HCT116 (cell line): ENCODE data around the gene IL17RE. TPM values are rescaled to one million over a fixed set of nuclear protein-coding genes. Genes with fewer than 3 reads are reported as not detected.

Source experiments
- ATAC-seq: fragments of 200-7000 bp; cut with Tn5 transposase; 2 replicates; pipeline ENCODE4 v1.9.1; 2020; ENCODE audit warnings: mild to moderate bottlenecking, moderate library complexity
- BruUV-seq: library from RNA; stranded (reverse); fragments of 400-500 nt; replicated peaks from 2 replicates; lab custom pipeline; 2021; lab: Mats Ljungman, UMichigan
- CTCF ChIA-PET: fragments of 300-600 bp; sonication (Branson Sonifier 250); formaldehyde crosslinking; loops from one replicate; lab custom pipeline; 2021; ENCODE audit warnings: antibody characterized with exemption; lab: Charles Lee
- POLR2A ChIA-PET: fragments of 300-600, 350-600 bp; sonication (Branson Sonifier 250); formaldehyde crosslinking; loops from one replicate; lab custom pipeline; 2021; ENCODE audit warnings: antibody characterized with exemption; lab: Charles Lee
- RAD21 ChIA-PET, 2 experiments: fragments of 300-600 bp; sonication (Branson Sonifier 250); formaldehyde crosslinking; loops; one replicate each; lab custom pipeline; 2023; ENCODE audit warnings: low total read pairs in 2 of 2; ENCODE audit not compliant: uncharacterized antibody in 2 of 2, unreplicated experiment in 2 of 2, low non-redundant PET in 1 of 2; lab: Charles Lee
- DNase-seq: peaks from one replicate; pipeline ENCODE4 v3.0.0-alpha.2; 2010; ENCODE audit warnings: low read depth, low spot score
- H2AFZ ChIP-seq: fragments of 200-600 bp; shearing (Covaris generic), sonication (generic); 2 replicates; pipeline ENCODE4 v1.6.1; 2017; ENCODE audit warnings: low read depth, mixed run types, mixed read lengths, antibody characterized with exemption, low read length; ENCODE audit not compliant: poor library complexity, severe bottlenecking
- H3K27ac ChIP-seq: 2 replicates; pipeline ENCODE4 v1.5.1; 2012; ENCODE audit warnings: low read depth, low read length
- H3K27me3 ChIP-seq: fragments of 200-600 bp; sonication (generic); 2 replicates; pipeline ENCODE4 v1.6.1; 2016; ENCODE audit warnings: mixed run types, low read length, mixed read lengths; ENCODE audit not compliant: insufficient read depth
- H3K36me3 ChIP-seq, 2 experiments: fragments of 200-500 bp in 1 of 2; fragments of 200-600 bp in 1 of 2; sonication (Bioruptor generic) in 1 of 2; sonication (generic) in 1 of 2; 2 replicates each; pipeline versions ENCODE4 v1.5.1 to v1.6.1; 2014 to 2016; ENCODE audit warnings: low read length in 2 of 2, inconsistent platforms in 1 of 2, mixed read lengths in 1 of 2, mixed run types in 1 of 2; ENCODE audit not compliant: insufficient read depth in 2 of 2, control insufficient read depth in 1 of 2
- H3K4me1 ChIP-seq, 2 experiments: fragments of 200-600 bp in 1 of 2; sonication (generic) in 1 of 2; 2 replicates each; pipeline versions ENCODE4 v1.5.1 to v1.6.1; 2012 to 2017; ENCODE audit warnings: low read length in 2 of 2, inconsistent platforms in 1 of 2, mild to moderate bottlenecking in 1 of 2, mixed read lengths in 1 of 2, mixed run types in 1 of 2, moderate library complexity in 1 of 2; ENCODE audit not compliant: insufficient read depth in 2 of 2, control insufficient read depth in 1 of 2
- H3K4me2 ChIP-seq: fragments of 200-600 bp; sonication (generic); 2 replicates; pipeline ENCODE4 v1.6.1; 2017; ENCODE audit warnings: mixed run types, low read length, mixed read lengths
- H3K4me3 ChIP-seq, 2 experiments: fragments of 200-600 bp in 1 of 2; sonication (generic) in 1 of 2; replicated peaks in 1 of 2; 2 replicates each; pipeline ENCODE4 v1.5.1; 2011 to 2016; ENCODE audit warnings: low read length in 2 of 2, control low read depth in 1 of 2, low read depth in 1 of 2, mild to moderate bottlenecking in 1 of 2, mixed read lengths in 1 of 2, mixed run types in 1 of 2
- H3K79me2 ChIP-seq: fragments of 200-600 bp; sonication (generic); 2 replicates; pipeline ENCODE4 v1.6.1; 2017; ENCODE audit warnings: mild to moderate bottlenecking, mixed run types, low read length, moderate library complexity, mixed read lengths; ENCODE audit not compliant: insufficient read depth
- H3K9ac ChIP-seq: fragments of 200-600 bp; sonication (generic); 2 replicates; pipeline ENCODE4 v1.6.1; 2016; ENCODE audit warnings: low read length, mixed read lengths
- H3K9me2 ChIP-seq: fragments of 200-600 bp; sonication (generic), shearing (Covaris generic); 2 replicates; pipeline ENCODE4 v1.6.1; 2017; ENCODE audit warnings: mixed run types, mild to moderate bottlenecking, moderate library complexity; ENCODE audit not compliant: insufficient read depth
- H3K9me3 ChIP-seq, 2 experiments: fragments of 200-500 bp in 1 of 2; fragments of 200-600 bp in 1 of 2; sonication (Bioruptor generic) in 1 of 2; sonication (generic) in 1 of 2; 2 replicates each; pipeline ENCODE4 v1.6.1; 2014 to 2017; ENCODE audit warnings: low read length in 2 of 2, mixed read lengths in 2 of 2, inconsistent platforms in 1 of 2, low read depth in 1 of 2, mild to moderate bottlenecking in 1 of 2, mixed run types in 1 of 2, moderate library complexity in 1 of 2; ENCODE audit not compliant: control insufficient read depth in 1 of 2, insufficient read depth in 1 of 2
- H4K20me1 ChIP-seq: fragments of 200-600 bp; sonication (generic), shearing (Covaris generic); 2 replicates; pipeline ENCODE4 v1.6.1; 2017; ENCODE audit warnings: mixed run types, mild to moderate bottlenecking, moderate library complexity; ENCODE audit not compliant: insufficient read depth
- CEBPB ChIP-seq: IDR thresholded peaks from 2 replicates; pipeline ENCODE4 v1.6.1; 2012; ENCODE audit warnings: low read depth
- EGR1 ChIP-seq: IDR thresholded peaks from 2 replicates; pipeline ENCODE4 v1.6.1; 2012; ENCODE audit warnings: low read depth
- EZH2 ChIP-seq: fragments of 200-600 bp; sonication (generic); IDR thresholded peaks from 2 replicates; pipeline ENCODE4 v1.6.1; 2017; ENCODE audit warnings: antibody characterized with exemption, mixed run types
- EZH2phosphoT487 ChIP-seq: fragments of 200-600 bp; IDR thresholded peaks from 2 replicates; pipeline ENCODE4 v1.6.1; 2018; ENCODE audit warnings: antibody characterized with exemption, borderline replicate concordance
- FOSL1 ChIP-seq: IDR thresholded peaks from 2 replicates; pipeline ENCODE4 v1.6.1; 2012; ENCODE audit warnings: low read depth
- JUND ChIP-seq: IDR thresholded peaks from 2 replicates; pipeline ENCODE4 v1.6.1; 2012
- POLR2A ChIP-seq: IDR thresholded peaks from 2 replicates; pipeline ENCODE4 v1.7.0; 2011; ENCODE audit warnings: borderline replicate concordance; ENCODE audit not compliant: insufficient read depth, insufficient read length; ENCODE audit errors: extremely low read depth
- RAD21 ChIP-seq: IDR thresholded peaks from 2 replicates; pipeline ENCODE4 v1.6.1; 2012; ENCODE audit warnings: low read depth, mild to moderate bottlenecking
- SIN3A ChIP-seq: IDR thresholded peaks from 2 replicates; pipeline ENCODE4 v1.6.1; 2012; ENCODE audit warnings: low read depth
- TCF7L2 ChIP-seq: IDR thresholded peaks from 2 replicates; pipeline ENCODE4 v1.7.0; 2011; ENCODE audit warnings: borderline replicate concordance, inconsistent platforms; ENCODE audit not compliant: insufficient read depth, insufficient read length; ENCODE audit errors: extremely low read depth
- ZFX ChIP-seq: fragments of 450-650 bp; IDR thresholded peaks from 2 replicates; pipeline ENCODE4 v1.6.1; 2017
- ZNF274 ChIP-seq: fragments of 200-500 bp; sonication (Bioruptor generic); IDR thresholded peaks from 2 replicates; pipeline ENCODE4 v1.6.1; 2014; ENCODE audit warnings: mild to moderate bottlenecking, low read depth, low read length, inconsistent platforms
- intact Hi-C: fragments of 100-400 bp; cut with micrococcal nuclease; formaldehyde crosslinking; loops from 2 replicates; pipeline ENCODE4 v1.10.0; 2022
- total RNA-seq: library from RNA; stranded (reverse); gene quantifications from one replicate; pipeline ENCODE4 v1.2.1, GENCODE V29; 2021; ENCODE audit not compliant: unreplicated experiment
- TF ChIP-seq, protein P1 (sequence below): IDR thresholded peaks from 2 replicates; pipeline ENCODE4 v1.6.1; 2011; ENCODE audit warnings: mild to moderate bottlenecking, low read length, moderate library complexity; ENCODE audit not compliant: insufficient replicate concordance; ENCODE audit errors: extremely low read depth
- TF ChIP-seq, protein P2 (sequence below): IDR thresholded peaks from 2 replicates; pipeline ENCODE4 v1.6.1; 2012; ENCODE audit warnings: low read depth

IL17RE gene
- total RNA-seq, 1 experiment from 2014 or later: 14.3 TPM

GRCh38 chr3:9888540-9888939 lies 14.1 kb upstream of the IL17RE start:
- no peak for TF ChIP-seq EZH2phosphoT487
- TF ChIP-seq, protein P1, sequence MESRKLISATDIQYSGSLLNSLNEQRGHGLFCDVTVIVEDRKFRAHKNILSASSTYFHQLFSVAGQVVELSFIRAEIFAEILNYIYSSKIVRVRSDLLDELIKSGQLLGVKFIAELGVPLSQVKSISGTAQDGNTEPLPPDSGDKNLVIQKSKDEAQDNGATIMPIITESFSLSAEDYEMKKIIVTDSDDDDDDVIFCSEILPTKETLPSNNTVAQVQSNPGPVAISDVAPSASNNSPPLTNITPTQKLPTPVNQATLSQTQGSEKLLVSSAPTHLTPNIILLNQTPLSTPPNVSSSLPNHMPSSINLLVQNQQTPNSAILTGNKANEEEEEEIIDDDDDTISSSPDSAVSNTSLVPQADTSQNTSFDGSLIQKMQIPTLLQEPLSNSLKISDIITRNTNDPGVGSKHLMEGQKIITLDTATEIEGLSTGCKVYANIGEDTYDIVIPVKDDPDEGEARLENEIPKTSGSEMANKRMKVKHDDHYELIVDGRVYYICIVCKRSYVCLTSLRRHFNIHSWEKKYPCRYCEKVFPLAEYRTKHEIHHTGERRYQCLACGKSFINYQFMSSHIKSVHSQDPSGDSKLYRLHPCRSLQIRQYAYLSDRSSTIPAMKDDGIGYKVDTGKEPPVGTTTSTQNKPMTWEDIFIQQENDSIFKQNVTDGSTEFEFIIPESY: no peak
- no peak for TF ChIP-seq EGR1
- POLR2A ChIA-PET: no interaction called here
- DNase-seq (no peak), ATAC-seq (no peak)
- CTCF ChIA-PET: no interaction called here
- Histone ChIP-seq H3K4me2 (no peak overlapping the region), H3K4me3 (no peak overlapping the region), H2AFZ (no peak overlapping the region), H3K4me1 (peaks cover 19 to 38% of the 10 kb centered on the region in 2 experiments), H3K27ac (no peak overlapping the region), H3K36me3 (peaks cover 11 to 13% of the 10 kb centered on the region in 2 experiments; a peak in 3 of 4 replicates), H3K9me3 (no peaks in the 10 kb centered on the region), H3K9ac (no peak overlapping the region), H4K20me1 (no peaks in the 10 kb centered on the region), H3K27me3 (no peaks in the 10 kb centered on the region), H3K79me2 (peaks cover 31% of the 10 kb centered on the region), H3K9me2 (no peaks in the 10 kb centered on the region)
- BruUV-seq: no TSS peak
- RAD21 ChIA-PET: no interaction called here
- intact Hi-C loops: no loop called here

DNA sequence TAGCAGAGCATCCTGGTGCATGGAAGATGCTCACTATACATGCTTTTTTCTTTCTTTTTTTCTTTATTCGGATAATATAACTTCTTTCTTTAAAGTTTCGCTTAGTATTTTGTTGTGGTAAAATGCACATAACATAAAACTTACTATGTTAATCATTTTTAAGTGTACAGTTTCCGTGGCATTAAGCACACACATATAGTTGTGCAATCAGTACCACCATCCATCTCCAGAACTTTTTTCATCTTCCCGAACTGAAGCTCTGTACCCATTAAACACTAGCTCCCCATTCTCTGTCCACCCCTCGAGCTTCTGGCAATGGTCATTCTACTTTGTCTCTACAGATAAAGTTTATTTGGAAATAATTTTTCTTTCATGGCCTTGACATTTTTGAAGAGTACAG lies 13.2 kb upstream of the IL17RE start:
- no peak overlapping the region for H3K4me3 ChIP-seq
- BruUV-seq: no TSS peak
- peak overlapping the region; percentile 96; the same call in 1 of the 2 replicates for H3K4me2 ChIP-seq
- H3K9ac ChIP-seq: no peak overlapping the region
- H3K27me3 ChIP-seq: no peaks in the 10 kb centered on the region
- peaks cover 36% of the 10 kb centered on the region for H3K79me2 ChIP-seq
- peaks cover 11 to 38% of the 10 kb centered on the region in 2 experiments for H3K4me1 ChIP-seq
- DNase-seq: no peak
- intact Hi-C loops: no loop called here
- H3K27ac ChIP-seq: no peak overlapping the region
- ChIA-PET CTCF (no interaction called here), POLR2A (no interaction called here), RAD21 (no interaction called here)
- no peak overlapping the region for H2AFZ ChIP-seq
- peaks cover 11 to 17% of the 10 kb centered on the region in 2 experiments; a peak in 3 of 4 replicates for H3K36me3 ChIP-seq
- no peaks in the 10 kb centered on the region for H3K9me2 ChIP-seq
- ATAC-seq: no peak
- H3K9me3 ChIP-seq: no peaks in the 10 kb centered on the region
- no peaks in the 10 kb centered on the region for H4K20me1 ChIP-seq
- TF ChIP-seq CEBPB (no peak), RAD21 (no peak), ZFX (no peak), JUND (no peak), SIN3A (no peak), TCF7L2 (no peak), EZH2 (no peak), FOSL1 (no peak), ZNF274 (no peak), POLR2A (no peak)
- TF ChIP-seq, protein P2, sequence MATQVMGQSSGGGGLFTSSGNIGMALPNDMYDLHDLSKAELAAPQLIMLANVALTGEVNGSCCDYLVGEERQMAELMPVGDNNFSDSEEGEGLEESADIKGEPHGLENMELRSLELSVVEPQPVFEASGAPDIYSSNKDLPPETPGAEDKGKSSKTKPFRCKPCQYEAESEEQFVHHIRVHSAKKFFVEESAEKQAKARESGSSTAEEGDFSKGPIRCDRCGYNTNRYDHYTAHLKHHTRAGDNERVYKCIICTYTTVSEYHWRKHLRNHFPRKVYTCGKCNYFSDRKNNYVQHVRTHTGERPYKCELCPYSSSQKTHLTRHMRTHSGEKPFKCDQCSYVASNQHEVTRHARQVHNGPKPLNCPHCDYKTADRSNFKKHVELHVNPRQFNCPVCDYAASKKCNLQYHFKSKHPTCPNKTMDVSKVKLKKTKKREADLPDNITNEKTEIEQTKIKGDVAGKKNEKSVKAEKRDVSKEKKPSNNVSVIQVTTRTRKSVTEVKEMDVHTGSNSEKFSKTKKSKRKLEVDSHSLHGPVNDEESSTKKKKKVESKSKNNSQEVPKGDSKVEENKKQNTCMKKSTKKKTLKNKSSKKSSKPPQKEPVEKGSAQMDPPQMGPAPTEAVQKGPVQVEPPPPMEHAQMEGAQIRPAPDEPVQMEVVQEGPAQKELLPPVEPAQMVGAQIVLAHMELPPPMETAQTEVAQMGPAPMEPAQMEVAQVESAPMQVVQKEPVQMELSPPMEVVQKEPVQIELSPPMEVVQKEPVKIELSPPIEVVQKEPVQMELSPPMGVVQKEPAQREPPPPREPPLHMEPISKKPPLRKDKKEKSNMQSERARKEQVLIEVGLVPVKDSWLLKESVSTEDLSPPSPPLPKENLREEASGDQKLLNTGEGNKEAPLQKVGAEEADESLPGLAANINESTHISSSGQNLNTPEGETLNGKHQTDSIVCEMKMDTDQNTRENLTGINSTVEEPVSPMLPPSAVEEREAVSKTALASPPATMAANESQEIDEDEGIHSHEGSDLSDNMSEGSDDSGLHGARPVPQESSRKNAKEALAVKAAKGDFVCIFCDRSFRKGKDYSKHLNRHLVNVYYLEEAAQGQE: no peak
- TF ChIP-seq, protein P1: no peak
